ENCODE data around the gene ADGRV1. TPM values are rescaled to one million over a fixed set of nuclear protein-coding genes. Genes with fewer than 3 reads are reported as not detected.

The ADGRV1 gene
- total and polyA plus RNA-seq, 2 donors (not counting 3 experiments of a cell fraction or from before 2014, with no cell fraction given) = 0.11 to 0.55 TPM

- Histone ChIP-seq H2AFZ (ENCODE audit: low read depth, low read length) (no peak overlapping the region), H3K9me3 (replicated peaks; ENCODE audit: control insufficient read depth, insufficient read depth, low read length) (no peaks in the 10 kb centered on the region), H3K9me1 (replicated peaks; ENCODE audit: control insufficient read depth, extremely low read depth, insufficient read depth, low read length) (no peaks in the 10 kb centered on the region), H3K4me1 (ENCODE audit: control insufficient read depth, extremely low read depth, insufficient read depth, low read length) (no peaks in the 10 kb centered on the region), H3K27me3 (ENCODE audit: control insufficient read depth in 2 of 2, insufficient read depth in 2 of 2, low read length in 2 of 2) (peaks cover 0 to 2% of the 10 kb centered on the region in 2 experiments), H3K27ac (ENCODE audit: insufficient read depth, low read depth, low read length) (no peak overlapping the region), H3K9ac (replicated peaks; ENCODE audit: extremely low read depth, insufficient read depth, low read length) (no peak overlapping the region), H4K20me1 (replicated peaks; ENCODE audit: control insufficient read depth, extremely low read depth, insufficient read depth, low read length) (no peaks in the 10 kb centered on the region), H3K79me2 (ENCODE audit: control insufficient read depth, insufficient read depth, low read length) (no peaks in the 10 kb centered on the region), H3K4me3 (replicated peaks in 1 of 3; ENCODE audit: insufficient read depth in 1 of 3, low read depth in 1 of 3, low read length in 3 of 3) (no peak overlapping the region), H3K4me2 (ENCODE audit: insufficient read depth, low read length) (no peak overlapping the region), H3K36me3 (ENCODE audit: control insufficient read depth in 2 of 2, extremely low read depth in 1 of 2, insufficient read depth in 2 of 2, low read length in 2 of 2) (no peaks in the 10 kb centered on the region)
- dilution Hi-C loops (cut with MboI; ENCODE audit: extremely low pct_ligation_motif_present, low sequenced_read_pairs) = no loop called here
- DNase-seq (ENCODE audit: low read depth, low spot score) (no peak), FAIRE-seq (no peak)
- POLR2A ChIA-PET = no interaction called here
- BruUV-seq (replicated peaks) = no TSS peak
- CTCF ChIA-PET = interaction anchor here (0.8 to 1.0 kb wide), 2 partner anchors 66 to 701 kb away, joined by 4 read pairs; no protein-coding TSS in a partner anchor
- no peak for TF ChIP-seq FOS (IDR thresholded peaks at IDR 0.05; ENCODE audit: borderline replicate concordance, insufficient read depth, low read length)
- intact Hi-C loops (cut with micrococcal nuclease) = no loop called here
These were observed 159.8 kb downstream of the ADGRV1 start for GRCh38 chr5:90718387-90718786.

GRCh38 chr5:90739567-90739966 lies 181.0 kb downstream of the ADGRV1 start:
- no peak overlapping the region for H3K4me2 ChIP-seq (ENCODE audit: insufficient read depth, low read length)
- no peaks in the 10 kb centered on the region for H4K20me1 ChIP-seq (replicated peaks; ENCODE audit: control insufficient read depth, extremely low read depth, insufficient read depth, low read length)
- no TSS peak for BruUV-seq (replicated peaks)
- no peak for DNase-seq (ENCODE audit: low read depth, low spot score)
- no peaks in the 10 kb centered on the region for H3K9me1 ChIP-seq (replicated peaks; ENCODE audit: control insufficient read depth, extremely low read depth, insufficient read depth, low read length)
- H3K27ac ChIP-seq (ENCODE audit: insufficient read depth, low read depth, low read length) = no peak overlapping the region
- H3K36me3 ChIP-seq (ENCODE audit: control insufficient read depth in 2 of 2, extremely low read depth in 1 of 2, insufficient read depth in 2 of 2, low read length in 2 of 2) = no peaks in the 10 kb centered on the region
- no peak overlapping the region for H2AFZ ChIP-seq (ENCODE audit: low read depth, low read length)
- H3K9me3 ChIP-seq (replicated peaks; ENCODE audit: control insufficient read depth, insufficient read depth, low read length) = no peaks in the 10 kb centered on the region
- no peak for FAIRE-seq
- TF ChIP-seq FOS (IDR thresholded peaks at IDR 0.05; ENCODE audit: borderline replicate concordance, insufficient read depth, low read length) = no peak
- no peak for TF ChIP-seq CTCF (IDR thresholded peaks at IDR 0.05; ENCODE audit: extremely low read depth in 1 of 2, insufficient read depth in 1 of 2, low read depth in 1 of 2, low read length in 2 of 2)
- no peak for TF ChIP-seq POLR2A (IDR thresholded peaks at IDR 0.05; ENCODE audit: low read depth, low read length)
- TF ChIP-seq, protein P1, sequence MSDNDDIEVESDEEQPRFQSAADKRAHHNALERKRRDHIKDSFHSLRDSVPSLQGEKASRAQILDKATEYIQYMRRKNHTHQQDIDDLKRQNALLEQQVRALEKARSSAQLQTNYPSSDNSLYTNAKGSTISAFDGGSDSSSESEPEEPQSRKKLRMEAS (IDR thresholded peaks at IDR 0.05; ENCODE audit: insufficient read depth, insufficient read length) = no peak
- TF ChIP-seq GATA2 (IDR thresholded peaks at IDR 0.05; ENCODE audit: insufficient read depth, insufficient read length, low read depth, low read length) = no peak
- no peak for TF ChIP-seq MYC (IDR thresholded peaks at IDR 0.05; ENCODE audit: low read depth, low read length)
- no peak for TF ChIP-seq EZH2 (IDR thresholded peaks at IDR 0.05; ENCODE audit: borderline replicate concordance, low read depth, low read length, severe bottlenecking)
- TF ChIP-seq POLR2AphosphoS5 (IDR thresholded peaks at IDR 0.05; ENCODE audit: insufficient read depth, low read depth, low read length) = no peak
- no peak for TF ChIP-seq JUN (IDR thresholded peaks at IDR 0.05; ENCODE audit: borderline replicate concordance, insufficient read depth, insufficient read length, low read depth)
- H3K4me3 ChIP-seq (replicated peaks in 1 of 3; ENCODE audit: insufficient read depth in 1 of 3, low read depth in 1 of 3, low read length in 3 of 3) = no peak overlapping the region
- H3K27me3 ChIP-seq (ENCODE audit: control insufficient read depth in 2 of 2, insufficient read depth in 2 of 2, low read length in 2 of 2) = no peaks in the 10 kb centered on the region
- ChIA-PET POLR2A (no interaction called here), CTCF (no interaction called here)
- H3K4me1 ChIP-seq (ENCODE audit: control insufficient read depth, extremely low read depth, insufficient read depth, low read length) = no peaks in the 10 kb centered on the region
- intact Hi-C loops (cut with micrococcal nuclease) (no loop called here), dilution Hi-C loops (cut with MboI; ENCODE audit: extremely low pct_ligation_motif_present, low sequenced_read_pairs) (no loop called here)
- no peak overlapping the region for H3K9ac ChIP-seq (replicated peaks; ENCODE audit: extremely low read depth, insufficient read depth, low read length)
- no peaks in the 10 kb centered on the region for H3K79me2 ChIP-seq (ENCODE audit: control insufficient read depth, insufficient read depth, low read length)
